OCI-LY1 (cell line): Measurements from ENCODE around the gene CBS.
"Not testable (repeated sequence)": the region's sequence is repeated elsewhere in the genome, so short reads cannot be mapped to it uniquely, and the experiment has no call there.

Experiments
- H2AFZ ChIP-seq: fragments of 200-600 bp; sonication (generic), shearing (Covaris generic); 2 replicates; pipeline ENCODE4 v1.6.0; 2014; ENCODE audit warnings: antibody characterized with exemption, mild to moderate bottlenecking, low read length
- H3F3A ChIP-seq: fragments of 200-600 bp; sonication (generic), shearing (Covaris generic); 2 replicates; pipeline ENCODE4 v1.6.0; 2014; ENCODE audit warnings: mild to moderate bottlenecking, antibody characterized with exemption, low read length, moderate library complexity; ENCODE audit not compliant: insufficient read depth
- H3K27ac ChIP-seq: fragments of 200-600 bp; sonication (generic); 2 replicates; pipeline ENCODE4 v1.5.1; 2014; ENCODE audit warnings: low read length, mixed run types, mild to moderate bottlenecking, low read depth; ENCODE audit not compliant: poor library complexity, severe bottlenecking
- H3K27me3 ChIP-seq: fragments of 200-600 bp; sonication (generic); 2 replicates; pipeline ENCODE4 v1.6.0; 2014; ENCODE audit warnings: antibody characterized with exemption, mild to moderate bottlenecking, low read length, moderate library complexity; ENCODE audit not compliant: insufficient read depth
- H3K36me3 ChIP-seq: fragments of 200-600 bp; sonication (generic); 2 replicates; pipeline ENCODE4 v1.6.1; 2014; ENCODE audit warnings: mild to moderate bottlenecking, antibody characterized with exemption, low read length, moderate library complexity, mixed read lengths; ENCODE audit not compliant: insufficient read depth
- H3K4me1 ChIP-seq: fragments of 200-600 bp; sonication (generic); 2 replicates; pipeline ENCODE4 v1.5.1; 2014; ENCODE audit warnings: mild to moderate bottlenecking, low read length, moderate library complexity; ENCODE audit not compliant: insufficient read depth, severe bottlenecking
- H3K4me2 ChIP-seq: fragments of 200-600 bp; sonication (generic), shearing (Covaris generic); 2 replicates; pipeline ENCODE4 v1.6.1; 2014; ENCODE audit warnings: low read length
- H3K4me3 ChIP-seq: fragments of 200-600 bp; sonication (generic); 2 replicates; pipeline ENCODE4 v1.5.1; 2014; ENCODE audit warnings: low read length, low read depth, mild to moderate bottlenecking, mixed read lengths; ENCODE audit not compliant: poor library complexity, severe bottlenecking
- H3K79me2 ChIP-seq: fragments of 200-600 bp; shearing (Covaris generic); 2 replicates; pipeline ENCODE4 v1.6.1; 2016; ENCODE audit warnings: mixed run types, low read length, mixed read lengths; ENCODE audit not compliant: insufficient read depth
- H3K9ac ChIP-seq: fragments of 200-600 bp; sonication (generic), shearing (Covaris generic); 2 replicates; pipeline ENCODE4 v1.6.1; 2014; ENCODE audit warnings: mild to moderate bottlenecking, low read length, mixed read lengths
- H3K9me2 ChIP-seq: fragments of 200-600 bp; sonication (generic), shearing (Covaris generic); 2 replicates; pipeline ENCODE4 v1.6.1; 2014; ENCODE audit warnings: low read depth, mild to moderate bottlenecking, low read length, mixed read lengths
- H3K9me3 ChIP-seq: fragments of 200-600 bp; shearing (Covaris generic); 2 replicates; pipeline ENCODE4 v1.6.1; 2014; ENCODE audit warnings: low read length, mixed read lengths
- H4K20me1 ChIP-seq: fragments of 200-600 bp; sonication (generic), shearing (Covaris generic); 2 replicates; pipeline ENCODE4 v1.6.0; 2016; ENCODE audit warnings: mild to moderate bottlenecking, low read length; ENCODE audit not compliant: insufficient read depth

The CBS gene

DNA sequence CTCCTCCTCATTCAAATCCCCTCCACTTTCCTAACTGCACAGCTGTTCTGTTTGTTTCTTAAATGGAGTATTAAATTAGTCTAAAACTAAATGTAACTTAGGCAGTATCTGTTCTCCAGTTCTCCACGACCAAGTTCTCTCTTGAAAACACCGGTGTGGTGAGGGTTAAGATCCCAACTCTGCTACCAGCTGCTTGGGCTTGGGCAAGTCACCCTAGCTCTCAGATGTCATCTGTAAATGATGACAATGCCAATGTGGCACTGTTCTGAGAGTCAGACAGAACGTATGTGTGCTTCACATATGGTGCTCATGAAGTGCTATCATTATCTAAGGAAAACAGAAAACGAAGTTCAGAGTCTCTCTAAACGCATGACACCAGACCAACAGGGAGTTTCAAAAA is 29.0 kb upstream of the CBS start:
- not testable (repeated sequence) for H4K20me1 ChIP-seq, H3K9me3 ChIP-seq, H3K36me3 ChIP-seq, H3K4me3 ChIP-seq, H3F3A ChIP-seq, H3K79me2 ChIP-seq, H3K27me3 ChIP-seq, H3K27ac ChIP-seq, H3K4me1 ChIP-seq, H3K4me2 ChIP-seq, H2AFZ ChIP-seq, H3K9me2 ChIP-seq, H3K9ac ChIP-seq

DNA sequence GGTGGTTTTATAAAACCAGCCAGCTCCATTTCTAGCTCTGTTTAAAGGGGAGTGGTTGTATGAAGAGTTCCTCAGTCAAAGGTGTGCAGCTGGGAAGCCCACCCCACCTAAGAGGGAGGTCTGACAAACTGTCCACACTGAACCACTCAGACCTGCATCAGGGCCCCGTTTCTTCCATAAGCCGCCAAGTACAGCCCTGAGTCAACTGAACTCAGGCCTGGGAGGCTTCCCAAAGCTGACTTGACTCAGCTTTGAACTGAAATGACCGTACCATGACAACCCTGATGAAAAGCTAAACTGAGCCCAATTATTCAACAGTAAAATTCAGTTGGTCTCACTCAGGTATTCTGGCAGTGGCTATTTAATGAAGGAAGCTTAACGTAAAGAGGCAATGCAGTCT is 26.6 kb upstream of the CBS start:
- H3K27ac ChIP-seq, H3K9ac ChIP-seq, H3K27me3 ChIP-seq, H2AFZ ChIP-seq, H4K20me1 ChIP-seq, H3K79me2 ChIP-seq, H3K4me1 ChIP-seq, H3K9me2 ChIP-seq, H3F3A ChIP-seq, H3K4me2 ChIP-seq, H3K36me3 ChIP-seq, H3K4me3 ChIP-seq, H3K9me3 ChIP-seq: not testable (repeated sequence)

DNA sequence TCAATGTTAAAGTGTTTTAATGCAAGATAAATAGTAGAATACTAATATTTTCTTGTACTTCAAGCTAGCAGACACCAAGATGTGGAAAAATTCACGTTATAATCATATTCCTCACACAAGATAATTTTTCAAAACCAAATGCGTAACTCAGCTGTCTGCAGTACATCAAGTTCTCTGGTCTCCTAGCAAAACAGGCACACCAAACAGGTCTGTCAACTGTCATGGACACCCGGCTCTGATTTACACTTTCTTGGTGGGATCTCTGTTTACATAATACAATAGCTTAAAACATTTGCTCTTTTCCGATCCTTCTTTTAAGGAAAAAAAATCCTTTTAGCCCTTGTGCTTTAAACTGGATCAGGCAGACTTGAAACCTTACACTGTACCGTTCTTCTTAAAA is 26.0 kb upstream of the CBS start:
- H3K4me3 ChIP-seq, H3K36me3 ChIP-seq, H3K9me2 ChIP-seq, H3K27ac ChIP-seq, H3K79me2 ChIP-seq, H3K27me3 ChIP-seq, H4K20me1 ChIP-seq, H3K4me1 ChIP-seq, H3F3A ChIP-seq, H3K9me3 ChIP-seq, H3K9ac ChIP-seq, H2AFZ ChIP-seq, H3K4me2 ChIP-seq: not testable (repeated sequence)

DNA sequence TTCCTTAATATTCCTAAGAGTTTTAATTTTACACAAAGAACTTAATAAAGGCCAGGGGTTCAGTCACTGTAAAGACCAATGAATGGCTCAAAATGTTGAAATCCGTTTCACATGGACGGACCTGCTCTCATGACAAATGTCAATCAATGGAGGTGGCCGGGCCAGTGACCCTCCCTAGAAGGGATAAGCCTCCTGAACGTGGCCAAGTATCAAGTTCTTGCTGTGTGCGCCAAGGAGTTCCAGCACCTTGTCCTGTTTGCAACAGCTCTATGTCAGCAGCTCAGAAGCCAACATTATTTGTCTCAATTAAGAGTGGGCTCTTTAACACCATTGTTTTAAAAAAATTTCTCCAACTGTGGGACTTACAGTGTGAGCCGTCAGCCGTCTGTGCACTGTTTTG is 25.4 kb upstream of the CBS start:
- H3K27ac ChIP-seq, H3K4me2 ChIP-seq, H3K9me2 ChIP-seq, H3K4me3 ChIP-seq, H3K27me3 ChIP-seq, H4K20me1 ChIP-seq, H3F3A ChIP-seq, H3K4me1 ChIP-seq, H3K9me3 ChIP-seq, H3K9ac ChIP-seq, H3K79me2 ChIP-seq, H3K36me3 ChIP-seq, H2AFZ ChIP-seq: not testable (repeated sequence)

DNA sequence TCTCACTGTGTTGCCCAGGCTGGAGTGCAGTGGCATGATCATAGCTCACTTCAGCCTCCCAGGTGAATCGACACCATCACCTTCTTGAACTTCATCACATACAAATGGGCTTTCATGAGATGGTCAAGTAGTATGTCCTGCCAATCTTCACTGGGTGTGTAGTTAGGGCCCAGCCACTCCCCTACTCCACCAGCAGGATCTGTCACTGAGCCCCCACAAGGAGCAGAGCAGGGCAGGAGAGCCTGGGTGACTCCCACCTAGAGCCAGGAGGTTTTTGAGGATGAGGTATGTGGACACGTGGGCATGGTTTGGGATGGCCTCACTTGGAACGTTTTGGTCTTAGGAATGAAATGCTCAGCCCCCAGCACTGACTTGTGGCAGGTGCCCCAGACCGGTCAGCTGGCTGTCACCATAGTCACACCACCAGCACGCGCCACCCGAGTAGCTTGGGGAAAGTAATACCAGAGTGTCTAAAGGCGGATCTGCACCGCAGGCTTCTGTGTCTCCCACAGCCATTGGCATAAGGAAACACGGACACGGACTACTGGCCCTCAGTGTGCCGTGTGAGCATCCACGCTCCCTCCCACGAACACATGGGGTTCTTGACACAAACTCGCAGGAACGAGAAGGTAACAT is 16.5 kb upstream of the CBS start:
- H3K27me3 ChIP-seq, H3K9ac ChIP-seq, H3K4me2 ChIP-seq, H3K9me2 ChIP-seq, H3K27ac ChIP-seq, H2AFZ ChIP-seq, H3F3A ChIP-seq, H4K20me1 ChIP-seq, H3K4me1 ChIP-seq, H3K79me2 ChIP-seq, H3K9me3 ChIP-seq, H3K4me3 ChIP-seq, H3K36me3 ChIP-seq: not testable (repeated sequence)

DNA sequence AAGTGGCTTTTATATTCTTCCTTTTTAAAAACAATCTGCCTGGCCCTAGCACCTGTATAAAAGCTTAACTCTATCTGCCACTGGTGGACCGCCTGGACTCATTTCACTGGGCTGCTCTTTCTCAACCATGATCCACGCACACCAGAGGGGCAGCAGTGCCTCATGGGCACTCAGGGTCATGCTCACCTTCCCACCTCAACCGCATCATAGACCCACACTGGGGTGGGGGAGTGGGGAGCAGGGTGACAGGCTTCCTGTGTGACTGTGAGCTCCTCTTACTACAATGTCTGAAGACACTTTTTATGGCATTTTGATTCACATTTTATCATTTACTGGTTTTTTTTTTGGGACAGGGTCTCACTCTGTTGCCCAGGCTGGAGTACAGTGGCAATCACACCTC is 15.3 kb upstream of the CBS start:
- H3K9ac ChIP-seq, H3K4me3 ChIP-seq, H3F3A ChIP-seq, H4K20me1 ChIP-seq, H3K9me3 ChIP-seq, H3K4me2 ChIP-seq, H3K27me3 ChIP-seq, H3K79me2 ChIP-seq, H3K27ac ChIP-seq, H3K36me3 ChIP-seq, H2AFZ ChIP-seq, H3K4me1 ChIP-seq, H3K9me2 ChIP-seq: not testable (repeated sequence)

DNA sequence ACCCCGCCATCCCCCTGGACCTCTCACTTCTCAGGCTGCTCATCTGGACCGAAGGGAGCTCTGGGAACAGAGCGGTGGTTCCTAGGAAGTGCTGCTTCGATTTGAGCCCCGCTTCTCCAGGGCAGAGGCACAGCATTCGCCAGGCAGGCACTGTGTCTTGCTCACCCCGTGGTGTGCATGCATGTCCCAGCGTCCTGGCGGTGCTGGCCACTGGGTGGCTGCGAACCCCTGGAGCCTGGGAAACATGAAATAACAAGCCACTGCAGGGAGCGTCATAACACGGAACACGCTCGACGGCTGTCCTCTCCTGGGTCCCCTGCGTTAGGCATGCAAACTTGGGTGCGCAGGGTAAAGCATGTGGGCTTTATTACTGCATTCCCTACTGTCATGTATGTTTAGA is 13.8 kb upstream of the CBS start:
- not testable (repeated sequence) for H4K20me1 ChIP-seq, H3K4me3 ChIP-seq, H3K4me1 ChIP-seq, H3K4me2 ChIP-seq, H3K9ac ChIP-seq, H3K9me2 ChIP-seq, H3F3A ChIP-seq, H3K27ac ChIP-seq, H3K27me3 ChIP-seq, H3K79me2 ChIP-seq, H2AFZ ChIP-seq, H3K9me3 ChIP-seq, H3K36me3 ChIP-seq

DNA sequence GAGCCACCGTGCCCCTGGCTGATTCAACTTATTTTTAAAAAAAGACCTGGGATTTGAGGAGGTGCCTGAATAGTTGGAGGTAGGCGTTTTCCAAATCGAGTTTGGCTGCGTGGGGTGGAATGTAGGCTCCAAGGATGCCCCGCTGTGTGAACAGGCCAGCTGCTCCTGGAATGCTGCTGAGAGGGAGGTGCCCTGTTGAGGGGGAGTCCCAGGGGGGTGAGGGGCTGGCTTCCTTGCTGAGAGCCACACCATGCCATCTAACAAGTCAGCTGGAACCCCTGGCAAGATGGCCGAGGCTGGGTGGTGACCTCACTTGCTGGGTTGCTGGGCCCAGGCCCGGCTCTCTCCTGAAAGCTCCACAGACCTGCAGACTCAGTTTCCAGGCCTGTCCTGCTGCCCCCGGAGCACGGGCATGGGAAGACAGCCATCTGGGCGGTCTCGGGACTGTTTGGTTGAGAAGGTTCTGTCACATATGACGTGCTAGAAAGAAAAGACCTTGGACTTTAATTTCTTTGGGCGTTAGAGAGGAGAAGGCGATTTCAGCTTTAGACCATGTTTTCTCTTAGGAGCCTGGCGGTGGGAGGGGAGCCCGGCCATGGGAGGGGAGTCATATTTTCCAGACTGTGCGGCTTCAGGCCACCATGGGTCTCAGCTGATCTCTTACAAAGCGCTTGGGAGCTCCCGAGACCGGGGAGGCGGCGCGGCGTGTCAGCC is 7.1 kb upstream of the CBS start:
- not testable (repeated sequence) for H3K9me3 ChIP-seq, H3K4me3 ChIP-seq, H2AFZ ChIP-seq, H3K9ac ChIP-seq, H3K9me2 ChIP-seq, H3K79me2 ChIP-seq, H3K27ac ChIP-seq, H3K27me3 ChIP-seq, H3K4me1 ChIP-seq, H3K4me2 ChIP-seq, H4K20me1 ChIP-seq, H3K36me3 ChIP-seq, H3F3A ChIP-seq
